ENCODE results near the gene ADD3. TPM values are rescaled to one million over a fixed set of nuclear protein-coding genes. Genes with fewer than 3 reads are reported as not detected.

The ADD3 gene
- total RNA-seq, 2 donors from 2014 or later, result 37.9 to 40.5 TPM

DNA sequence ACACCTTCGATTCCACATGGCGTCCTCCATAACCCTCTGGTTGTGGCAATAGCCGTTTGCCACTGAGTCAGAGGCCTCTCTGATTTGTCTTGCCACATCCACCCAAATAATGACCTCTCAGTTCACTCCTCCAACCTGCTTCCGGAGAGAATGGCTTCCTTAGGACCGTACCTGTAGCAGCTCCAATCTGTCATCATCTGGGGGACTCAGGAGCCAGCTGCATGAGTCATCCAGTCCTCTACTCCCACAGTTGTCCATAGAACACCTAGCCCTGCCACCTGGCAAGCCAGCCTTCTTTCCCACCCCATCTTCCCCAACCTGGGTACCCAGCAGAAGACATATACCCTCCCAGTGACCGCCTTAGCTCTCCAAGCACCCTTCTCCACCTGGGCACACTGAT is 135.2 kb downstream of the ADD3 start:
- intact Hi-C loops (cut with DNase I), result loop anchor here (10.0 kb wide), 1 partner anchor 62 kb away; the partner anchor contains the start of gene MXI1
- ATAC-seq, result no peak

DNA sequence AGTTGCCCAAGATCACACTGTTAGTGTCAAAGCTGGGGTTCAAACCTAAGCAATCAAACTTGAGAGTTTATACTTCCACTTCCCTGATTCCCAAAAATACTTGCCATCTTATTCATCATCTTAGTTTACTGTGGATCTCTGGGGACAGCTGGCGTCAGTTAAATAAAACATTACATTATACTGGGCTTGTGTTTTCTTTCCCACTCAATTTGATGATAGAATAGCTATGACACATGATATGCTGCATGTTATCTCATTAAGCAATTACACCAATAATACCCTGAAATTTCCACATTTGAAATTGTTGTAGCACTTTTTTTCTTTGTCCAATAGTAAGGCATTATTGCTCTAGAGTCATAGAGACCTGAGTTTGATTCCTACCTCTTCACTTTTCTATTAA is 136.7 kb downstream of the ADD3 start:
- no peak overlapping the region for H3K27ac ChIP-seq
- TF ChIP-seq POLR2A (IDR thresholded peaks at IDR 0.05), result no peak
- TF ChIP-seq, protein P1, sequence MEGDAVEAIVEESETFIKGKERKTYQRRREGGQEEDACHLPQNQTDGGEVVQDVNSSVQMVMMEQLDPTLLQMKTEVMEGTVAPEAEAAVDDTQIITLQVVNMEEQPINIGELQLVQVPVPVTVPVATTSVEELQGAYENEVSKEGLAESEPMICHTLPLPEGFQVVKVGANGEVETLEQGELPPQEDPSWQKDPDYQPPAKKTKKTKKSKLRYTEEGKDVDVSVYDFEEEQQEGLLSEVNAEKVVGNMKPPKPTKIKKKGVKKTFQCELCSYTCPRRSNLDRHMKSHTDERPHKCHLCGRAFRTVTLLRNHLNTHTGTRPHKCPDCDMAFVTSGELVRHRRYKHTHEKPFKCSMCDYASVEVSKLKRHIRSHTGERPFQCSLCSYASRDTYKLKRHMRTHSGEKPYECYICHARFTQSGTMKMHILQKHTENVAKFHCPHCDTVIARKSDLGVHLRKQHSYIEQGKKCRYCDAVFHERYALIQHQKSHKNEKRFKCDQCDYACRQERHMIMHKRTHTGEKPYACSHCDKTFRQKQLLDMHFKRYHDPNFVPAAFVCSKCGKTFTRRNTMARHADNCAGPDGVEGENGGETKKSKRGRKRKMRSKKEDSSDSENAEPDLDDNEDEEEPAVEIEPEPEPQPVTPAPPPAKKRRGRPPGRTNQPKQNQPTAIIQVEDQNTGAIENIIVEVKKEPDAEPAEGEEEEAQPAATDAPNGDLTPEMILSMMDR (IDR thresholded peaks at IDR 0.05), result no peak
- intact Hi-C loops (cut with DNase I), result loop anchor here (10.0 kb wide), 1 partner anchor 60 kb away; the partner anchor contains the start of gene MXI1
- H3K9me3 ChIP-seq, result no peaks in the 10 kb centered on the region
- DNase-seq (no peak), ATAC-seq (no peak)
- H3K4me1 ChIP-seq, result peaks cover 14% of the 10 kb centered on the region
- H3K27me3 ChIP-seq, result no peaks in the 10 kb centered on the region
- 51 to 58% methylated on average over 1 of the region's 1 CpG for WGBS, 2 donors
- no peak overlapping the region for H3K4me3 ChIP-seq
- no peaks in the 10 kb centered on the region for H3K36me3 ChIP-seq (replicated peaks in 1 of 2; ENCODE audit: insufficient read depth in 1 of 2, low read depth in 2 of 2)

More for the DNA sequence above, 135.2 kb downstream of the ADD3 start:
- H3K4me1 ChIP-seq, result peaks cover 14% of the 10 kb centered on the region
- no peak overlapping the region for H3K27ac ChIP-seq
- DNase-seq, result peak in 1 of 4 donors; percentile 37
- H3K36me3 ChIP-seq (replicated peaks in 1 of 2; ENCODE audit: insufficient read depth in 1 of 2, low read depth in 2 of 2), result no peaks in the 10 kb centered on the region
- no peak overlapping the region for H3K4me3 ChIP-seq
- WGBS, 2 donors, result 66 to 72% methylated on average over 6 of the region's 6 CpGs
- no peak for TF ChIP-seq POLR2A (IDR thresholded peaks at IDR 0.05)
- TF ChIP-seq, protein P1 (IDR thresholded peaks at IDR 0.05), result no peak
- no peaks in the 10 kb centered on the region for H3K9me3 ChIP-seq
- H3K27me3 ChIP-seq, result no peaks in the 10 kb centered on the region

DNA sequence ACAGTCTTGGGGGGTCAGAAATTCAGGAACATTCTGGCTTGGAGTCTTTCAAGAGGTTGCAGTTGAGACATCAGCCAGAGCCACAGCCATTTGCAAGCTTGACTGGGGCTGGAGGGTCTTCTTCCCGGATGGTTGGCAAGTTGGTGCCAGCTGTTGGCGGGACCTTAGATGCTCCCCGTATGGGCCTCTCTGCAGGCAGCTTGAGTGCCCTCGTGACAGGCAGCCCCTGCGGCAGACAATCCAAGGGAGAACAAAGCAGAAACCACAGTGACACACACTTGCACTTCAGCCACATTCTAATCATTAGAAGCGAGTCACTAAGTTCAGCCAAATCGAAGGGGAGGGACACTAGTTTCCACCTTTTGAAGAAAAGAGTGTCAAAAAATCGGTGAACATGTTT is 140.2 kb downstream of the ADD3 start:
- DNase-seq (no peak), ATAC-seq (no peak)
- peaks cover under 1% of the 10 kb centered on the region for H3K4me1 ChIP-seq
- TF ChIP-seq, protein P1 (IDR thresholded peaks at IDR 0.05), result no peak
- TF ChIP-seq POLR2A (IDR thresholded peaks at IDR 0.05), result no peak
- intact Hi-C loops (cut with DNase I), result loop anchor here (10.0 kb wide), 1 partner anchor 57 kb away; the partner anchor contains the start of gene MXI1
- H3K4me3 ChIP-seq, result no peak overlapping the region
- no peak overlapping the region for H3K27ac ChIP-seq
- 52 to 66% methylated on average over 8 of the region's 8 CpGs for WGBS, 2 donors
- no peaks in the 10 kb centered on the region for H3K27me3 ChIP-seq
- no peaks in the 10 kb centered on the region for H3K9me3 ChIP-seq
- no peaks in the 10 kb centered on the region for H3K36me3 ChIP-seq (replicated peaks in 1 of 2; ENCODE audit: insufficient read depth in 1 of 2, low read depth in 2 of 2)

DNA sequence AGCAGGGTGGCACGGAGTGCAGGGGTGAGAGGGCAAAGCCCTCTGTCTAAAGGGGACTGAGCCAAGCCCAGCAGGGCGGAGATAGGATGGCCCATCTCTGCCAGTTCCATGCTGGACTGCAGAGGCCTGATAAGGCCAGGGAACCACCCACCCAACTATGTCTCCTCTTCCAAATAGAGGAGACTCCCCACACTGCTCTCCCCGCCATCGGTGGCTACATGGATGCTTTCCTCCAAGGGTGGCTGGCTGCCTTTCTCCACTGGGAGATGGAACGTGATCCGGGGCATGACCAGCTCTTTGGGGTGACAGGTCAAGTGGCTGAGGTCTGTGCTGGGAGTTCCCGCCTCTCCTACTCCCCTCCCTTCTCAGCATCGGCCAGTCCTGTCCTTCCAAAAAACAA is 141.5 kb downstream of the ADD3 start:
- H3K4me3 ChIP-seq, result no peak overlapping the region
- WGBS, 2 donors, result 84 to 91% methylated on average over 6 to 7 of the region's 8 CpGs
- DNase-seq (no peak), ATAC-seq (no peak)
- no peaks in the 10 kb centered on the region for H3K27me3 ChIP-seq
- TF ChIP-seq, protein P1 (IDR thresholded peaks at IDR 0.05), result no peak
- no peak for TF ChIP-seq POLR2A (IDR thresholded peaks at IDR 0.05)
- H3K27ac ChIP-seq, result no peak overlapping the region
- H3K36me3 ChIP-seq (replicated peaks in 1 of 2; ENCODE audit: insufficient read depth in 1 of 2, low read depth in 2 of 2), result no peaks in the 10 kb centered on the region
- no peaks in the 10 kb centered on the region for H3K9me3 ChIP-seq
- no peaks in the 10 kb centered on the region for H3K4me1 ChIP-seq
- intact Hi-C loops (cut with DNase I), result loop anchor here (10.0 kb wide), 1 partner anchor 56 kb away; the partner anchor contains the start of gene MXI1

DNA sequence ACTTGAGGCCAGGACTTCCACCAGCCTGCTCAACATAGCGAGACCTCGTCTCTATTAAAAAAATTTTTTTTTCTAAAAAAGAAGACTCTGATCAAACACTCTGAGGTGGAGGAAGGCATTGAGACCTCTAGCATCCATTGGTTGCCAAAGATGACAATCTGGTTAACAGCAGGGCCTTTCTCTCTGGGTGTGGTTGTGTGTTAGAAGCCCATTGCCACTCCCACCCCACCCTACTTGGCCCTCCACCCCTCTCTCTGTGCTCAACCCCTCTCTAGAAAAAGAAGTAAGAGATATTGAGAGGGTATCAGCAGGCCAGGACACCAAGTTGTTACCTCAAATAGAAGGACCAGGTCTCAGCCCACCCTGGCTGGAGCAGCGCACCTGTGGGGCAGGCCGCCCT is 142.3 kb downstream of the ADD3 start:
- H3K9me3 ChIP-seq, result no peaks in the 10 kb centered on the region
- ATAC-seq (no peak), DNase-seq (no peak)
- TF ChIP-seq, protein P1 (IDR thresholded peaks at IDR 0.05), result no peak
- TF ChIP-seq POLR2A (IDR thresholded peaks at IDR 0.05), result no peak
- no peaks in the 10 kb centered on the region for H3K27me3 ChIP-seq
- no peaks in the 10 kb centered on the region for H3K4me1 ChIP-seq
- H3K36me3 ChIP-seq (replicated peaks in 1 of 2; ENCODE audit: insufficient read depth in 1 of 2, low read depth in 2 of 2), result no peaks in the 10 kb centered on the region
- no peak overlapping the region for H3K4me3 ChIP-seq
- H3K27ac ChIP-seq, result no peak overlapping the region
- intact Hi-C loops (cut with DNase I), result no loop called here
- WGBS, 2 donors, result 89 to 92% methylated on average over 2 to 4 of the region's 4 CpGs

Data from body of pancreas (tissue), 4 donors.